Tibial nerve (tissue), 4 donors: Measurements from ENCODE around the gene JADE2.
A peak's percentile ranks its signal among the peaks of the same experiment; 100 is the strongest.

ENCODE experiments used
- CTCF ChIP-seq, 5 experiments: fragments of 200-600 bp in 3 of 5; fragments of 450-650 bp in 2 of 5; sonication (generic) in 3 of 5; IDR thresholded peaks; one replicate each; pipeline ENCODE4 v1.5.1; 2016 to 2019; ENCODE audit warnings: antibody characterized with exemption in 5 of 5, mild to moderate bottlenecking in 3 of 5, moderate library complexity in 2 of 5
- EP300 ChIP-seq, 2 donors: sonication (generic); formaldehyde crosslinking; IDR thresholded peaks; one replicate each; pipeline ENCODE4 v1.6.1; 2017; ENCODE audit warnings: antibody characterized with exemption in 2 of 2, mild to moderate bottlenecking in 1 of 2
- POLR2A ChIP-seq, 2 donors: fragments of 450-650 bp; IDR thresholded peaks; one replicate each; pipeline ENCODE4 v1.6.1; 2017; ENCODE audit warnings: antibody characterized with exemption in 2 of 2, mild to moderate bottlenecking in 2 of 2, moderate library complexity in 2 of 2

- TF ChIP-seq POLR2A (IDR thresholded peaks at IDR 0.05) (peak; percentile 49 to 76), CTCF (IDR thresholded peaks at IDR 0.05) (peak in 1 of 5 experiments; percentile 21), EP300 (IDR thresholded peaks at IDR 0.05) (peak in 1 of 2 donors; percentile 93)
Observed at GRCh38 chr5:134524272-134524825, 1.1 kb upstream of the JADE2 start.
